GM21367 (cell line): ENCODE results near the gene RHEBL1.
"Not testable (repeated sequence)": the region's sequence is repeated elsewhere in the genome, so short reads cannot be mapped to it uniquely, and the experiment has no call there.

Experiments
- ATAC-seq: cut with Tn5 transposase; IDR thresholded peaks from one replicate; pipeline ENCODE4 v1.9.1; 2021; ENCODE audit not compliant: unreplicated experiment

The RHEBL1 gene

DNA sequence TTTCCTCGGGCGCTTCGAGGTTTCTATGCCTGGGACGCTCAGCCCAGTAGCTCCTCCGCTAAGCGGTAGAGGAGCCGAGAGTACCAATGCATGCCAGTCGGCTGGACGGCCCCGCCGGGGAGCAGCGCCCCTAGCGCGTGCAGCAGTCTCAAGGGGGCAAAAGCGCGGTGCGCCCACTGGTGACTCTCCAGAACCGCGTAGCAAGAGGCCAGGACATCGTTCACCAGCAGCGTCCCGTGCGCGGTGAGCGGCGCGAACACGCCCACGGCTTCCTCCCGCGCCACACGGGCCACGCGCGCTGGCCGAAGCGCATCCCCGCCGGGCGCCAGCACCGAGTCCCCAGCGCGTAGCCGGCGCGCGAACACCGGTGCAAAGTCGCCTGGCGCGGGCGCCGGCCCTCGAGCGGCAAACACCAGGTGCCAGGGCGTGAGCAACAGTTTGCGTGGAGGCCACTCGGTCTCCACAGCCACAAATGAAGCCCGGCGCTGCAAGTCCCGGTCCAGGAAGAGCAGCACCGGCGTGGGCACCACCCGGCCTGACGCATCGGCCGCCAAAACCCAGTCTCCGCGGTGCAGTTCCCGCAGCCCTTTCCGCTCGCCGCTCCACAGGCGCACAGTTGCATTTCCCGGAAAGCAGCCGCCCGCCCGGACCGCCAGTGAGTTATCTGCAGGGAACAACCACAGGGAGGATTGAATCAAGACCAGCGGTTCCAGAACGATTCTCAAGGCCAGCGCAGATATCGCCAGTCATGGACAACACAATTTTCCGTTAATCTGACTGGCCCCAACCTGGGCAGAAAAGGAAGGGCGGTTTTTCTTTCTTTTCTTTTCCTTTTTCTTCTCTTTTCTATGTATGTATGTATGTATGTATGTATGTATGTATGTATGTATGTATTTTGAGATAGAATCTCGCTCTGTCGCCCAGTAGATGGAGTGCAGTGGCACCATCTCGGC lies 20.3 kb upstream of the RHEBL1 start:
- no peak for ATAC-seq

DNA sequence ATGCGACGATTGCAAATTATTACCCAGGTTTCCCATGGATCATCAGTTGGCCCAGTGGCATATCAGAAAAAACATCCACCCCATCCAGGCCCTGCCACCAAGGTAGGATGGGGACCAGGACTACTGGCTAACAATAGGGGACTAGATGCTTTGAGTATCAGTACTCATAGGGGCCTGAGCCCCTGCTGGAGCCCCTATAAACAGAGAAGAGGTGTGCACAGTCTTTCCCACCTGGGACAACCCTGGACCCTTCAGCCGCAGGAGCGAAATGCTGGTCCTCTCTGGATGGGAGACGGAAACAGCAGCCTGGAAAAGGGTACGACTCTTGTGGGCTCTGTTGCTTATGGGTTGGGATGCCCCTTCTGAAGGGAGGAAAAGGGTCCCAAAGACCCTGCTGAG lies 19.2 kb upstream of the RHEBL1 start:
- ATAC-seq: no peak

DNA sequence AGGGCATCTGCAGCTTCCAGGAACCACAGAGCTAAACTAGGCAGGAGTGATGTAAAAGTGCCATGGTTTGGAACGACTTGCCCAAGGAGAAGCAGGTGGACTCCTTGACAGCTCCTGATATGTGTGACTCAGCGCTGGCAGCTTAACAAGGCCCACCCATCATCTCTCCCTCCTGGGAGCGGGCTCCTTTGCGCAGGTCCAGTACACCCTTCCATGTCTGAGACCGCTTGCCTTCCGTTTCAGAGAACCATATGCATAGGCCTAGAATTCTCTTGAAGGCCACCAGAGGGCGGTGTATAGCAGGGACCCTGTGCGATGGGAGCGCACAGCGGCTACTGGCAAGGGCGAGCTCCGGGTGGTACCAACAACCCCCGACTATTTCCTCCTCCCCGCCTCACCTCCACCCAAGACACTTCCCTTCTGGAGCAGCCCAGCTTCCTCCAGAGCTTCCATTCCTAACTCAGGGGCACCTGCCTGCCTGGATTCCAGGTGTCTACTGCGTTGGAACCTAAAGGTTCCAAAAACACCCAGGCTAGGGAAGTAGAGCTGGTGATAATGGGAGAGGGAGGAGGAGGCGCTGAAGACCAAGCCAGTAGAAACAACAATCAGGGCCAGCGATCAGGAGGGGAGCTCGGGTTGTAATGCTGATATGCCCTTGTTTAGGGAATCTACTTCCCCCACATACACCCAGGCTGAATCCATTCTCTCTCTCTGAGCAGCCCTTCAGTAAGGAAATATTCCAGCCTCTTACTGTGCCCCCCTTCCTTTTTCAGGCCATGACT lies 18.6 kb upstream of the RHEBL1 start:
- ATAC-seq: no peak

DNA sequence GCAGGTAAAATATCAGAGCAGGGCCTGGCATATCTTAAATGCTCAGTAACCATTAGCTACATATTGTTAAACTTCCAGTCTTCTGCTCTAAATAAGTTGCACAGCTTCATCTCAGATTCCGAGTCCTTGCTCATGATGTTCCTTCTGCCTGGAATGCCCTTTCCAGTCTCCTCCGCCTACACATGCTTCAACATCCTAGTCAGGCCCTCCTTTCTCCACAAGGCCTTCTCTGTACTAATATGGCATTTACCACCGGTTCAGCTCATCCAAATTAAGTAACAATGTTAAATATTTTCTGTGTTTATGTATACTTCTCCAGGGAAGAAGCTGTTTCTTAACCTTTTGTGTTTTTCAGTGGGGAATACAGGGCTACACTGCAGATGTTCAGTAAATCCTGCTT lies 16.3 kb upstream of the RHEBL1 start:
- no peak for ATAC-seq

DNA sequence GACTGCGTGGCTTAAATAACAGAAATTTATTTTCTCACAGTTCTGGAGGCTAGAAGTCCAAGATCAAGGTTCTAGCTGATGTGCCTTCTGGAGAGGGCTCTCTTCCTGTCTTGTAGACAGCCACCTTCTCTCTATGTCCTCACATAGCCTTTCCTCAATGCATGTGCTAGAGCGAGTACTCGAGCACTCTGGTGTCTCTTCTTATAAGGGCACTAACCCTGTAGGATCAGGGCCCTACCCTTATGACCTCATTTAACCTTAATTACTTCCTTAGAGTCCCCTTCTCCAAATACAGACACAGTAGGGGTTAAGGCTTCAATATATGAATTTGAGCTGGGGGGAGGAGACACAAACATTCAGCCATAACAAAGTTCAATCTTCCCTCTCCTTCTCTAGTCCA lies 14.7 kb upstream of the RHEBL1 start:
- ATAC-seq: no peak

DNA sequence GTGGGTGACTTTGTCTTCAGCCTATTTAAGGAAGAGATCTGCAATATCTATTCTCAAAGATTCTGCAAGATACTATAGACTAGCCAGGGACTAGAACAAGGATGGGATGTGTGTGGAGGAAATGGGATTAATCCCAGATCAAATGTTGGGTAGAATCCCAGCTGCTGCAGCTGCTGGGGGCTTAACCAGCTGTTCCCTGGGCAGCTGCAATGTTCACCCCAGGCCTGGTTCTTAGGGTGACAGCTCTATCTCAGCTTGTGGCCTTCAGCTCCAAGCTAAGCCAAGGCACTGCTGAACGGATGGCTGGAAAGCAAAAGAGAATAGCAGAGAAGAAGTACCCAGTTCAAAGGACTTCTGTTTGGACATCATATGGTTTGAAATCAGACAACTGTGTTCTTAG lies 10.0 kb upstream of the RHEBL1 start:
- no peak for ATAC-seq

DNA sequence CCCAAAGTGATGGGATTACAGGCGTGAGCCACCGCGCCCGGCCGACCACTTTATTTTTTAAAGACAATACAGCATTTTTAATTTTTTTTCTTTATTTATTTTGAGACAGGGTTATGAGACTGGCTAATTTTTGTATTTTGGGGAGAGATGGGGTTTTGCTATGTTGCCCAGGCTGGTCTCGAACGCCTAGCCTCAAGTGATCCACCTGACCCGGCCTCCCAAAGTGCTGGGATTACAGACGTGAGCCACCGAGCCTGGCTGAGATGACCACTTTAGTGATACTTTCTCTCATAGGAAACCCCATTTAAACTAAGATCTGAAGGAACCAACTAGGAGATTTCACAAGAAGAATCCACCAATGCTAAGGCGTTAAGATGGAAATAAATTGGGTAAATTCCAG lies 1.2 kb upstream of the RHEBL1 start:
- ATAC-seq: no peak

DNA sequence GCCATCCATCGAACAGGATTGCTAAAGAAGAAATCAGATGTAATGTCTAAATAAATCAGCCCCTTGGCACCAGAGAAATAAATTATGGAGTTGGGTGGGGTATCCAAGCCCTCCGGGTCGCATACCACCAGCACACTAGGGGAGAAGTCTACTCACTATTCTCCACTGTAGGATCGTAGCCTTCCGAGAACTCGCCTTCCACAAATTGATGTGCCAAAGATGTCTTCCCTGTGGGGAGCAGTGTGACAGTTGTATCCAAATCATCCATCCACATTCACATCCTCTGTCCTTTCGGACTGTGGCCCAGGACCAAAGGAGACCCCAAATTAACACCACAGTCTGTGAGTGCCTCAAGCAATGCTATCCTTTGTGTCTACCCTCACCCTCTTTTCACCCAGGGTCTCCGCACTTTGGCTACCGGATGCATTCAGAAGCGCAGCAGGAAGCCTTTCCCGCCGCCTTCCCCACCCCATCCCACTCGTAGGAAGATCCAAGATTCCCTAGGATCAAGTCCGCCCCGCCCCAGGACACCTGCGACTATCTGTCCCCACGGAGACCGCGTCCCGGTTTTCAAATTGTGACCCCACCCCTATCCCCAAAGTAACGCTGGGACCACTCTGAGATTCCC lies 786 bp downstream of the RHEBL1 start:
- ATAC-seq: no peak

DNA sequence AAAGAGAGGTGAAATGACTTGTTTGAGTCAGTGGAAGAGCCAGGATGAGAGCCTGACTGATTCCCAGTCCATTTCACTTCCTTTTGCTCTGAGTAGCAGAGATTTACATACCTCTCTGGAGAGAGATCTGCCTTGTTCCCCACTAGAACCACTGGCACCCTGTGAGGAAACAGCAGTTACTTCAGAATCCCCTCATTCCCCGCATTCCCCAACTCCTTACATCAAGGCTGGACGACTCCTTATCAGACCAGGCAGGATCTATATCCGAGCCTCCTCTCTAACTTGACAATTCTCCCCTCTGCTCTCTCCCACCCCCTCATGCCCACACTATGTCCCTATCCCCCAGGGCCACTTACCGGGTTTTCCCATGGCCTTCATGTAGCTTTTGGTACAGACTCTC lies 3.7 kb downstream of the RHEBL1 start:
- no peak for ATAC-seq

DNA sequence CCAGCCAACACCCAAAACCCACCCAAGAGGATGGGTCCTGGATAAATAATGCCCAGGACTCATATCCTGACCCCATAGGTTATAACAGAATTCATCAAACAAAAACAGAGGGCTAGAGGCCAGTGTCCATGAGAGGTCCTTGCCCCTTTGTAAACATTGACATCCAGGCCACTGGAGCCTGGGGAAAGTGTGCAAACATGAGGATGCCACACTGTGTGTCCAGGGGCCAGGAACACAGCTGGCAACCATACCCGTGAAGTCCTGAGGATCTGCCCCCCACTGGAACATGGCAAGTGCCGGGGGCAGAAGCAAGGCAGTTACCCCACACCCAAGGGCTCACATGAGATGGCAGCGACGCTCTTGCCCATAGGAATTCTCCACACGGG lies 5.0 kb downstream of the RHEBL1 start:
- no peak for ATAC-seq

DNA sequence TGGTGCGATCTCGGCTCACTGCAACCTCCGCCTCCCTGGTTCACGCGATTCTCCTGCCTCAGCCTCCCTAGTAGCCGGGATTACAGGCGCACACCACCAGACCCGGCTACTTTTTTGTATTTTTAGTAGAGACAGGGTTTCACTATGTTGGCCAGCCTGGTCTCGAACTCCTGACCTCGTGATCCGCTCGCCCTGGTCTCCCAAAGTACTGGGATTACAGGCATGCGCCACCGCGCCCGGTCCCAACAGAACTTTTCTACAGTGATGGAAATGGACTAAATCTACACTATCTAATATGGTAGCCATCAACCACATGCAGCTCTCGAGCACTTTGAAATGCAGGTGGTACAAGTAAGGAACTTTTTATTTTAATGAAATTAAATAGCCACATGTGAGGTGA lies 7.9 kb downstream of the RHEBL1 start:
- not testable (repeated sequence) for ATAC-seq

DNA sequence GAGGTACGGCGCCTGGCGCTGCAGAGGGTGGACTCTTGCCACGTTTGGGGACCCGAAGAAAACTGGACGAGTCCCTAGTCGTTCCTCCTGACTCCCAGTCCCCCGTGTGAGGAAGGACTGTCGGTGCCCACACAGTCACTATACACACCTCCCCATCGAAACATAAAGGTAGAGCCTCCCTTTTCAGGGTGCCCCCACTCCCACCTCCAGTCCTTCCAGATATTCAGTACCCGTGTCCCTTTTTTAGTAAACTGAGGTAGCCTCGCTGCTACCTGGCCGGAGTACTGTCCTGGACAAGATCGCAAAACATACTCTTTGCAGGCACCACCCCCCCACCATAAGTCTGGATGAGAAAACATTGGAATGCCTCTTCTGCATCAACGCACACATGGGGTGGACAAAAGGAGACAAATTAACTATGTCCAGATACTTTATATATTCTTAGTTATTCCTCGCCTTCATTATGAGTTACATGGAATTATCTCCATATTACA lies 8.6 kb downstream of the RHEBL1 start:
- ATAC-seq: no peak

DNA sequence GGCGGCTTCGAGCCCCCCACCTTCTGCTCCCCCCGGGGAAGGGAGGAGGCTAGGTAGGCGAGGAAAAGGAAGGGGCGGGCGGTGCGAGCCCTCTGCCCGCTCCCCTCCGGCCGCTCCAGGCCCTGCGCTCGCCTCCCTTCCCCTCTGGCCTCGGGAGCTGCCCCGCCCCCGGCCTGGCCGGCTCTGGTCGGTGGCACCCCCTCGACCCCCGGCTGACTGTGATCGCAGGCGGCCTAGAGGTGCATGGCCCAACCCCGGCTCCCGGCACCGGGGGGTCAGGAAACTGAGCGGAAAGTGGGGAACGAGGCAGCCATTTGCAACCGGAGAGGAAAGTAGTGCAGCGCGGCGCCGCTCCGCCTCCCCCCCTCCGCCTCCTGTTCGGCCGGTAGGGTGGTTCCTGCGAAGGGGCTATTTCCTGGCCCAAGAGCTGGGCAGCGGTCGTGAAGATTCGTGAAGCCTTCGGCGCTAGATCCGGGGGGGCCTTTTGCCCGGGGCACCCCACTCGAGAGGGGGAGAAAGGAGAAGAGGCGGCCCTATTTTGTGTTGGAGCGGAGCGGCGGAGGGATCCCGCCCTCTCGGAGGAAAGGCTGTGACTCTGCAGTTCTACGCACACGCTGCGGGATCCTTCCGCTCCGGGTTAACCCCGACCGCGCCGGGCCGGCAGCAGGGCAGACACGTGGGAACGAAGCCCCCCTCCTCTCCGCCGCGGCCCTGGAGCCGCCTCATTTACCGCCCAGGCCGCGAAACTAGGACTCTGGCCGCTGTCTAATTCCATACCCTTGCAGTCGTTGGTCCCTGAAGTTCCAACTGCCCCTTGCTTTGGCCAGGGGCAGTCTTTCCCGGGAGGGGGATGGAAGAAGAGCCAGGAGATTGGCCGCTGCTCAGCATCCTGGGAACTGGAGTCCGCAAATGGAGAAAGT lies 9.3 kb downstream of the RHEBL1 start, which contains the start of gene KMT2D:
TSS of gene KMT2D (minus strand) at position 558 of the 920 bp plus-strand sequence. CDS start 5,470 bp downstream, outside the sequence.
- peak; percentile 39 for ATAC-seq

DNA sequence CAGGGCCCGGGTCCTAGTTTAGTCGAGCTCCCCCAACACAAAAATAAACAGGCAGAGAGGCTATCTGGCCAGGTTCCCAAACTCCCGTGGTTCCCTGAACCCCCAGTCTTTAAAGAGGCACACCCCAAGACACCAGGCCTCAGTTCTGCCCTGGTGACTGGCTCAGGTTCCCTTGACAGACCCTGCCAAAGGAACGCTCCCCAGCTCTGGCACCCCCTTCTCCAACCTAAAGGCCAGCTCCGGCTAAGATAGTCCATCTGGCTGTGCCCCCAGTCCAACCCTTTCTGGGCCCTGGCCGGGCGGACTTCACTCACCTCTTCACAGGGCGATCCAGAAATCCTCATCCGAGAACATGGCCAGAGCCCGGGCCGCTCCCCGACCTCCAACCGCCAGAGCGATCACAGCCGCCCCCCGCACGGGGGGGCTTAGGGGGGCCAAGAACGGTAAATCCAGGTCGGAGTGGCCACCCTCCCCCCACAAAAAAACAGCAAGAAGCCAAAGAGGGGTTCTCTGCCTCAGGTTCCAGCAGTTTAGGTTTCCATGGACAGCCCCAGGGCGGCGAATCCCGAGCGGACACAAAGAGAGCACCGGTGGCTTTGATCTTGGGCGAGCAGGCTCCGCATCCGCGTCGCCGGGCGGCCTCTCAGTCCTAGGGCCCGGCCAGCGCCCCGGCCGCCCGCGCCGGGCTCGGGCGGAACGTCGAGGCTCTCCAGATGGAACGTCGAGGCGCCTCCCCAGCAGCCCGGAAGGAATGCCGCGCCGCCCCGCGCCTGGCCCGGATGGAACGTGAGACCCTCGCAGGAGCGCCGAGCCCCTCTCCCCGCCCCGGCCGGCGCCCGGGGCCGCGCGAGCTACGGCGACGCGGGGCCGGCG lies 10.2 kb downstream of the RHEBL1 start:
- ATAC-seq: no peak

DNA sequence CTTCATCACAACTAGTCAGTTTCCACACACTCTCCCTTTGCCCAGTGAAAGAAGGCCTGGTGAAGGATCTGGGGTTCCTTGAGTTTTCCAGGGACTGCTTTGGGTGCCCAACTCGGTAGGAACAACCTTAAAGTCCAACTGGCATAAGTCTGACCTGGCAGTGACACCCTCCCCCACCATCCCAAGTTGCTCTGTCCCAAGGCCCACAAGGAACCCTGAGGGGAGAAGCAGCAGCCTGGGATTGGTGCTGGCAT lies 10.8 kb downstream of the RHEBL1 start:
- no peak for ATAC-seq

DNA sequence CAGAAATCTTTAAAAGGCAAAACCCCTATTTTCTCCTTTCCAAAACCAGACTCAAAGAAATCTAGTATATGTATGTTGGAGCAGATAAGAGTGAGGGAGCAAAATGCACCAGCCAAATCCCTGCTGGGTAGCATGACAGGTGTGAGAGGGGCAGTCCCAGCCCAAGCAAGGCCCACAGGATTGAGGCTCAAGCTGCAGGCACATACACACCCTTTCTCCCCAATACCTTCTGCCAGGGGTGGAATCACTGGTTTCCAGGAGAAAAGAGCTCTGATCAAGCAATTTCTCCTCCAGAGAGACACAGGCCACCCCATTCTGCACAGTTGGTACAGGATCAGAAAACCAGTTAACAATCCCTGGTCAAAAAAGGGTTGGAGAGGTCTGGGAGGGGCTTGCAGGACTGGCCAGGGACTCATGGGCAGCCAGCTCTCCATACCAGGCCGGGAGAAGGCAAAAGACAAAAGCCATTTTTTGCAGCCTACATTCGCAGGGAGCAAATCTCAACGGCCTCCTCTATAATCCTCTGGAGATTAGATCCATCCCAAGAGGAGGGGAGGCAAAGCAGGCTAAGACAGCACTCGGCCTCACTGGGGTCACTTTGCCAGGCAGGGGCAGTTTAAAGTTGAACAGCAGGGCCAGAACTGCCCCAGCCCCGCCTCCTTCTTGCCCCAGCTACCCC lies 11.3 kb downstream of the RHEBL1 start:
- no peak for ATAC-seq

DNA sequence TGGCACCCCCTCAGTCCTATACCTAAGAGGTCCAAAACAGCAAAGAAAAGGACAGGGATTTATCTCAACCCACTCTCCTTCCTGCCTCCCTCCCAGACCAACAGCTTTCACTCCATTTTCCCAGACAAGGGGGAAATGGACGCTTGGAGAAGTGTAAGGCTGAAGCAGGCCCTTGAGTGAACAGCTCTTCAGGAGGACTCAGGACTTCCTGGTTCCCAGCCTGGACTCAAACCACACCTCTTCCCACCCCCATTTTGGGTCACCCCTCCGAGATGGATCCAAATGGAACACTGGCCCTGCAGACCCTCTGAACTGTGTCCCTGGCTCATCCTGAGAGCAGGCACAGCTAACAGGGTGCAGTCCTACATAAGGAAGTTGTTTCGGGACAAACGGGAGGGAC lies 11.9 kb downstream of the RHEBL1 start:
- ATAC-seq: no peak

DNA sequence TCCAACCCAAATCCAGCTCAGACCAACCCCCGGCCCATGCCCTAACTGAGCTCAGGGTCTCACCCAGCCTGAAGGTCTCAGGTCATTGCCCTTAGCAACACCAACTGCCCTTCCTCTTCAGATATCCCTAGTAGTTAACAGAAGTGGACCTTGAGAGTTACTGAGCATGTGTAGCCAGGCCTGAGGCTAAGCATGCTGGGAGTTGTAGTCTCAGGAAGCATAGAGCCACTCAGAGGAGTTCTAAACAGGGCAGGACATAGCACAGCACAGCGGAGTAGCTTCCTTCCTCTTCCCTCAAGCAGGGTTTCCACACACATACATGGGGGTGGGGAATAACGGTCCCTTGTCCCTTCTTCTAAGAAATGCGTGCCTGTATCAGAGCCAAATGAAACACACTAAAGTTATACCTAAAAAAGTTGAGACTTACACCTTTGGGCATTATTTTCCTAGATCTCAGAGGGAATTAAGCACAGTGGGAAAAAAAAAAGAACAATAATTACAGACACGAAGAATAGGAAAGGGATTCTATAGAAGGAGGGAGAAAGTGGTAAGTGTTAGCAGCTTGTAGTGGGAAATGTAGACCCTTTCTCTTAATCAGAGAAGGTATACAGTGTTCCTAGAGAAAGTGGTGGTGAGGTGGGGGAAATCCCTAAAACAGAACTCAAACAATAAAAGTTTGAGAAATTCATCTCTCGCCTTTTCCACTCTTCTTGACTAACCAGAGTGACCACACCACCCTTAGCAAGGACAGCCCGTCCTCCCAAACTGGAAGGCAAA lies 13.6 kb downstream of the RHEBL1 start:
- peak; percentile 53 for ATAC-seq
